Tibial artery (tissue), 4 donors: ENCODE results near the gene YWHAQ.

ENCODE experiments used
- DNase-seq, 2 donors: peaks; one replicate each; pipeline ENCODE4 v3.0.0-alpha.2; 2019
- H3K27ac ChIP-seq, 2 donors: fragments of 200-600 bp; sonication (generic) in 1 of 2; 1 replicate in 1 of 2; 2 replicates in 1 of 2; pipeline ENCODE4 v1.5.1; 2018 to 2019; ENCODE audit warnings: mild to moderate bottlenecking in 1 of 2
- H3K27me3 ChIP-seq, 2 donors: fragments of 200-600 bp; sonication (generic) in 1 of 2; one replicate each; pipeline versions ENCODE4 v1.5.1 to v1.6.0; 2016 to 2019
- H3K36me3 ChIP-seq, 3 donors: fragments of 200-600 bp; sonication (generic) in 2 of 3; one replicate each; pipeline ENCODE4 v1.5.1; 2016 to 2019; ENCODE audit warnings: mild to moderate bottlenecking in 2 of 3
- H3K4me1 ChIP-seq, 4 donors: fragments of 200-600 bp; sonication (generic) in 2 of 4; 1 replicate in 3 of 4; 2 replicates in 1 of 4; pipeline ENCODE4 v1.5.1; 2016 to 2019
- H3K4me3 ChIP-seq, 2 donors: fragments of 200-600 bp; sonication (generic) in 1 of 2; 1 replicate in 1 of 2; 2 replicates in 1 of 2; pipeline ENCODE4 v1.5.1; 2018 to 2019; ENCODE audit warnings: mild to moderate bottlenecking in 2 of 2
- H3K9me3 ChIP-seq, 3 donors: fragments of 200-600 bp; sonication (generic) in 1 of 3; one replicate each; pipeline ENCODE4 v1.5.1; 2016 to 2019
- intact Hi-C: fragments of 100-400 bp; cut with DNase I; formaldehyde crosslinking; loops from one replicate; pipeline ENCODE4 v1.15.0; 2023; ENCODE audit warnings: low total_unique reads
- TF ChIP-seq, protein P1 (sequence below), 2 experiments: fragments of 200-600 bp in 1 of 2; fragments of 450-650 bp in 1 of 2; IDR thresholded peaks; one replicate each; pipeline ENCODE4 v1.5.1; 2017 to 2019; ENCODE audit warnings: antibody characterized with exemption in 2 of 2, mild to moderate bottlenecking in 1 of 2, moderate library complexity in 1 of 2

Gene YWHAQ

GRCh38 chr2:9630736-9631552 is at the start of gene YWHAQ:
Gene YWHAQ (minus strand): TSS chr2:9630997. CDS start chr2:9630452, 545 bp downstream.
- TF ChIP-seq, protein P1, sequence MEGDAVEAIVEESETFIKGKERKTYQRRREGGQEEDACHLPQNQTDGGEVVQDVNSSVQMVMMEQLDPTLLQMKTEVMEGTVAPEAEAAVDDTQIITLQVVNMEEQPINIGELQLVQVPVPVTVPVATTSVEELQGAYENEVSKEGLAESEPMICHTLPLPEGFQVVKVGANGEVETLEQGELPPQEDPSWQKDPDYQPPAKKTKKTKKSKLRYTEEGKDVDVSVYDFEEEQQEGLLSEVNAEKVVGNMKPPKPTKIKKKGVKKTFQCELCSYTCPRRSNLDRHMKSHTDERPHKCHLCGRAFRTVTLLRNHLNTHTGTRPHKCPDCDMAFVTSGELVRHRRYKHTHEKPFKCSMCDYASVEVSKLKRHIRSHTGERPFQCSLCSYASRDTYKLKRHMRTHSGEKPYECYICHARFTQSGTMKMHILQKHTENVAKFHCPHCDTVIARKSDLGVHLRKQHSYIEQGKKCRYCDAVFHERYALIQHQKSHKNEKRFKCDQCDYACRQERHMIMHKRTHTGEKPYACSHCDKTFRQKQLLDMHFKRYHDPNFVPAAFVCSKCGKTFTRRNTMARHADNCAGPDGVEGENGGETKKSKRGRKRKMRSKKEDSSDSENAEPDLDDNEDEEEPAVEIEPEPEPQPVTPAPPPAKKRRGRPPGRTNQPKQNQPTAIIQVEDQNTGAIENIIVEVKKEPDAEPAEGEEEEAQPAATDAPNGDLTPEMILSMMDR (IDR thresholded peaks at IDR 0.05) = no peak
- H3K4me3 ChIP-seq = peak within 1 kb of the TSS; percentile 83 to 85
- H3K36me3 ChIP-seq = peaks cover 0 to 6% (median 0%) of the 10 kb centered on the region in 3 donors
- H3K9me3 ChIP-seq = no peaks in the 10 kb centered on the region
- peak within 1 kb of the TSS; percentile 91 to 97 for H3K27ac ChIP-seq
- no peaks in the 10 kb centered on the region for H3K27me3 ChIP-seq
- intact Hi-C loops = loop anchor here (5.0 to 10.0 kb wide), 3 partner anchors 64 to 206 kb away; partner anchors contain the start of genes CPSF3 and ITGB1BP1
- H3K4me1 ChIP-seq = peaks cover 0 to 58% (median 35%) of the 10 kb centered on the region in 4 donors
- peak; percentile 99 to 100 for DNase-seq

DNA sequence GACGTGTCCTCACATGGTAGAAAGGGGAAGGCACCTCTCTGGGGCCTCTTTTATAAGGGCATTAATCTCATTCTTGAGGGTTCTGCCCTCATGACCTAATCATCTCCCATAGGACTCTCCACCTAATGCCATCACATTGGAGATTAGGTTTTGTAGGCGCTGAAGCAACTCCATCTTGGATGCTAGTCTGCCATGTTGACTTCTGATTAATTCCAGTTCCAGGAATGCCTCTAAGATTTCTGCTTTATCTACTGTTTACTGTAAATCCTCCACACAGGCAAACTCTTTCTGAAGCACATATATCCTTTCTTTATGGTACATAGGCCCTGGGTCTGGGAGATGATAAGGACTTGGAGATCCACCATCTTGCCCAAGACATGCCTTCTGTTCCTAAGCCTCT is 49.3 kb upstream of the YWHAQ start:
- Histone ChIP-seq H3K27me3 (no peaks in the 10 kb centered on the region), H3K4me1 (peaks cover 0 to 9% (median 4%) of the 10 kb centered on the region in 4 donors), H3K4me3 (no peak overlapping the region), H3K36me3 (no peaks in the 10 kb centered on the region), H3K9me3 (no peaks in the 10 kb centered on the region), H3K27ac (no peak overlapping the region)
- DNase-seq = no peak
- TF ChIP-seq, protein P1 (IDR thresholded peaks at IDR 0.05) = no peak
- intact Hi-C loops = no loop called here

- Histone ChIP-seq H3K27ac (no peak overlapping the region), H3K4me1 (peaks cover 0 to 9% (median 4%) of the 10 kb centered on the region in 4 donors), H3K36me3 (no peaks in the 10 kb centered on the region), H3K4me3 (no peak overlapping the region), H3K27me3 (no peaks in the 10 kb centered on the region), H3K9me3 (no peaks in the 10 kb centered on the region)
- intact Hi-C loops = no loop called here
- DNase-seq = no peak
- TF ChIP-seq, protein P1 (IDR thresholded peaks at IDR 0.05) = no peak
These were observed 48.4 kb upstream of the YWHAQ start for GRCh38 chr2:9679218-9679617.

- no peaks in the 10 kb centered on the region for H3K9me3 ChIP-seq
- intact Hi-C loops = no loop called here
These were observed 47.7 kb upstream of the YWHAQ start for GRCh38 chr2:9678544-9678943.

GRCh38 chr2:9675415-9676351 is 44.9 kb upstream of the YWHAQ start:
- TF ChIP-seq, protein P1 (IDR thresholded peaks at IDR 0.05) = no peak
- intact Hi-C loops = no loop called here
- H3K36me3 ChIP-seq = no peaks in the 10 kb centered on the region
- no peak overlapping the region for H3K27ac ChIP-seq
- no peak for DNase-seq
- no peaks in the 10 kb centered on the region for H3K9me3 ChIP-seq
- H3K27me3 ChIP-seq = no peaks in the 10 kb centered on the region
- no peak overlapping the region for H3K4me3 ChIP-seq
- peaks cover 0 to 9% (median 4%) of the 10 kb centered on the region in 4 donors for H3K4me1 ChIP-seq

More at GRCh38 chr2:9678544-9678943, 47.7 kb upstream of the YWHAQ start:
- peaks cover 0 to 9% (median 4%) of the 10 kb centered on the region in 4 donors for H3K4me1 ChIP-seq
- H3K36me3 ChIP-seq = no peaks in the 10 kb centered on the region
- DNase-seq = no peak
- H3K4me3 ChIP-seq = no peak overlapping the region
- TF ChIP-seq, protein P1 (IDR thresholded peaks at IDR 0.05) = no peak
- no peaks in the 10 kb centered on the region for H3K27me3 ChIP-seq
- H3K27ac ChIP-seq = no peak overlapping the region
